ENCODE data around the gene PLA2G4F. TPM values are rescaled to one million over a fixed set of nuclear protein-coding genes. Genes with fewer than 3 reads are reported as not detected.

PLA2G4F gene
- total RNA-seq, 1 experiment from 2014 or later: 0.05 TPM

DNA sequence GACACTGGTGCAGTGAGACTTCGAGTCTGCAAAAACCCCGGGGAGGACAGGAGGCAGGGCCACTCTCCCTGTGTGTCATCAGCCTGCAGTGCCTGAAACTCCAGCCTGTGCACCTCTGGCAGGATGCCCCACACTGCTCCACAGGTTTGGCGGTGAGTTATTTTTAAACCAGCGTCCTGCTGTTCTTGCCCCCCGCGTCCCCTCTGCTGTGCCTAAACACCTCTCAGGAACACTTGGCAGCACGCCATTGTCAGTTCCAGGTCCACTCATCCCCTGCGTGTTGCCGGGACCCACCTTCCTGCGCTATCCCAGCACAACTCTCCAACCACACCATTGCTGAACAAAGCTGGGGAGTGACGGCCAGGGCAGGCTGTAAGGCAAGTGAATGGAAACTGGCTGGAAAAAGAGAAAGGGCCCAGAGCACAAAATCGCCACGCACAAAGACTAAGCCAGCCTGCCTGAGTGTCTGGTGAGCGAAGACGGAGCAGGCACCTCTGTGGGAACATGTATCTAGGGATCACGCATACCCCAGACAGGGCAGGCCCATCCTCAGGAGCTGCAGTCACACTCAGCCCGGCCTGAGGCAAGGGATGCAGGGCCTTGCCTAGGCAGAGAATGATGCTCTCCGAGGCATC lies 3.1 kb upstream of the PLA2G4F start:
- Histone ChIP-seq H3K9me3 (ENCODE audit: control insufficient read depth in 1 of 2, insufficient read depth in 1 of 2, low read depth in 1 of 2, low read length in 2 of 2) (no peaks in the 10 kb centered on the region), H3K79me2 (ENCODE audit: insufficient read depth, low read length) (no peaks in the 10 kb centered on the region), H2AFZ (ENCODE audit: low read depth, low read length, poor library complexity, severe bottlenecking) (no peak overlapping the region), H3K9ac (ENCODE audit: low read length) (no peak overlapping the region), H4K20me1 (ENCODE audit: insufficient read depth) (no peaks in the 10 kb centered on the region), H3K9me2 (ENCODE audit: insufficient read depth) (no peaks in the 10 kb centered on the region), H3K27ac (ENCODE audit: low read depth, low read length) (no peak overlapping the region), H3K27me3 (ENCODE audit: insufficient read depth, low read length) (no peaks in the 10 kb centered on the region), H3K36me3 (ENCODE audit: control insufficient read depth in 1 of 2, insufficient read depth in 2 of 2, low read length in 2 of 2) (peaks cover 21 to 35% of the 10 kb centered on the region in 2 experiments; a peak in 3 of 4 replicates), H3K4me2 (ENCODE audit: low read length) (no peak overlapping the region), H3K4me3 (replicated peaks in 1 of 2; ENCODE audit: low read depth in 1 of 2, low read length in 2 of 2) (no peak overlapping the region), H3K4me1 (ENCODE audit: control insufficient read depth in 1 of 2, insufficient read depth in 2 of 2, low read length in 2 of 2) (peaks cover 5 to 19% of the 10 kb centered on the region in 2 experiments; a peak in 2 of 4 replicates)
- ChIA-PET CTCF (no interaction called here), RAD21 (ENCODE audit: low non-redundant PET in 1 of 2, low total read pairs in 2 of 2, uncharacterized antibody in 2 of 2, unreplicated experiment in 2 of 2) (no interaction called here), POLR2A (no interaction called here)
- no TSS peak for BruUV-seq (replicated peaks)
- ATAC-seq (no peak), DNase-seq (ENCODE audit: low read depth, low spot score) (no peak)
- intact Hi-C loops (cut with micrococcal nuclease): no loop called here
- TF ChIP-seq, protein P1, sequence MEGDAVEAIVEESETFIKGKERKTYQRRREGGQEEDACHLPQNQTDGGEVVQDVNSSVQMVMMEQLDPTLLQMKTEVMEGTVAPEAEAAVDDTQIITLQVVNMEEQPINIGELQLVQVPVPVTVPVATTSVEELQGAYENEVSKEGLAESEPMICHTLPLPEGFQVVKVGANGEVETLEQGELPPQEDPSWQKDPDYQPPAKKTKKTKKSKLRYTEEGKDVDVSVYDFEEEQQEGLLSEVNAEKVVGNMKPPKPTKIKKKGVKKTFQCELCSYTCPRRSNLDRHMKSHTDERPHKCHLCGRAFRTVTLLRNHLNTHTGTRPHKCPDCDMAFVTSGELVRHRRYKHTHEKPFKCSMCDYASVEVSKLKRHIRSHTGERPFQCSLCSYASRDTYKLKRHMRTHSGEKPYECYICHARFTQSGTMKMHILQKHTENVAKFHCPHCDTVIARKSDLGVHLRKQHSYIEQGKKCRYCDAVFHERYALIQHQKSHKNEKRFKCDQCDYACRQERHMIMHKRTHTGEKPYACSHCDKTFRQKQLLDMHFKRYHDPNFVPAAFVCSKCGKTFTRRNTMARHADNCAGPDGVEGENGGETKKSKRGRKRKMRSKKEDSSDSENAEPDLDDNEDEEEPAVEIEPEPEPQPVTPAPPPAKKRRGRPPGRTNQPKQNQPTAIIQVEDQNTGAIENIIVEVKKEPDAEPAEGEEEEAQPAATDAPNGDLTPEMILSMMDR (IDR thresholded peaks at IDR 0.05 in 2 of 3, conservative IDR thresholded peaks at IDR 0.05 in 1 of 3; ENCODE audit: borderline replicate concordance in 1 of 3, insufficient read depth in 1 of 3, low read depth in 2 of 3, low read length in 2 of 3): no peak

DNA sequence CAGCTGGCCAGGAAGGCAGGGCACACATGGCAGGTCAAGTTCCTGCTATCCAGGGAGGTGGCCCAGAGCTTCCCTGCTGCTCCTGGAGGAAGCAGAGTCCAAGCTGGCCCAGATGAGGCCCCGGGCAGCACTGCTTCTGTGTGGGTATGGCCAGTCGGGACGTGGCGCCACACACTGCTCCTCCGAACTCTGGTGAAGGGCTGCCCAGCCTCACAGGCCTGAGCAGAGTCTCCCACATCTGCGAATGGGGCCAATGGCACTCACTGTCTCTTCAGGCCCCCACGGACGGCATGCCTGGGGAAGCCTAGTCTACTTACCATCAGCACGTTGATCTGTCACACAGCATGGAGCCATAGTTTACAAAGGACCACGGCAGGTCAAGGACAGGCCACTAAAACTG lies 2.5 kb upstream of the PLA2G4F start:
- RAD21 ChIA-PET (ENCODE audit: low non-redundant PET in 1 of 2, low total read pairs in 2 of 2, uncharacterized antibody in 2 of 2, unreplicated experiment in 2 of 2): no interaction called here
- Histone ChIP-seq H2AFZ (ENCODE audit: low read depth, low read length, poor library complexity, severe bottlenecking) (no peak overlapping the region), H3K79me2 (ENCODE audit: insufficient read depth, low read length) (no peaks in the 10 kb centered on the region), H3K4me1 (ENCODE audit: control insufficient read depth in 1 of 2, insufficient read depth in 2 of 2, low read length in 2 of 2) (peaks cover 5 to 19% of the 10 kb centered on the region in 2 experiments; a peak in 2 of 4 replicates), H3K4me3 (replicated peaks in 1 of 2; ENCODE audit: low read depth in 1 of 2, low read length in 2 of 2) (no peak overlapping the region), H3K9ac (ENCODE audit: low read length) (no peak overlapping the region), H3K4me2 (ENCODE audit: low read length) (no peak overlapping the region), H3K27me3 (ENCODE audit: insufficient read depth, low read length) (no peaks in the 10 kb centered on the region), H4K20me1 (ENCODE audit: insufficient read depth) (no peaks in the 10 kb centered on the region), H3K36me3 (ENCODE audit: control insufficient read depth in 1 of 2, insufficient read depth in 2 of 2, low read length in 2 of 2) (peaks cover 21 to 30% of the 10 kb centered on the region in 2 experiments; a peak in 3 of 4 replicates), H3K27ac (ENCODE audit: low read depth, low read length) (no peak overlapping the region), H3K9me2 (ENCODE audit: insufficient read depth) (no peaks in the 10 kb centered on the region), H3K9me3 (ENCODE audit: control insufficient read depth in 1 of 2, insufficient read depth in 1 of 2, low read depth in 1 of 2, low read length in 2 of 2) (no peaks in the 10 kb centered on the region)
- POLR2A ChIA-PET: no interaction called here
- BruUV-seq (replicated peaks): no TSS peak
- CTCF ChIA-PET: no interaction called here
- intact Hi-C loops (cut with micrococcal nuclease): no loop called here
- no peak for ATAC-seq
- DNase-seq (ENCODE audit: low read depth, low spot score): no peak
- TF ChIP-seq FOSL1 (IDR thresholded peaks at IDR 0.05; ENCODE audit: low read depth) (no peak), CEBPB (IDR thresholded peaks at IDR 0.05; ENCODE audit: low read depth) (no peak), SP1 (IDR thresholded peaks at IDR 0.05; ENCODE audit: low read depth) (no peak), SIN3A (IDR thresholded peaks at IDR 0.05; ENCODE audit: low read depth) (no peak), EGR1 (IDR thresholded peaks at IDR 0.05; ENCODE audit: low read depth) (no peak)
- TF ChIP-seq, protein P2, sequence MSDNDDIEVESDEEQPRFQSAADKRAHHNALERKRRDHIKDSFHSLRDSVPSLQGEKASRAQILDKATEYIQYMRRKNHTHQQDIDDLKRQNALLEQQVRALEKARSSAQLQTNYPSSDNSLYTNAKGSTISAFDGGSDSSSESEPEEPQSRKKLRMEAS (IDR thresholded peaks at IDR 0.05): no peak
- TF ChIP-seq, protein P1 (IDR thresholded peaks at IDR 0.05 in 2 of 3, conservative IDR thresholded peaks at IDR 0.05 in 1 of 3; ENCODE audit: borderline replicate concordance in 1 of 3, insufficient read depth in 1 of 3, low read depth in 2 of 3, low read length in 2 of 3): no peak

Measured in HCT116 (cell line).